SH-SY5Y (cell line): ENCODE measurements around the gene CAV1.

Source experiments
- GATA2 ChIP-seq: IDR thresholded peaks from 2 replicates; pipeline ENCODE4 v1.6.1; 2011; ENCODE audit warnings: mild to moderate bottlenecking, low read depth, low read length
- GATA3 ChIP-seq: IDR thresholded peaks from 2 replicates; pipeline ENCODE4 v1.6.1; 2011; ENCODE audit warnings: low read depth, mild to moderate bottlenecking, low read length, moderate library complexity

- TF ChIP-seq GATA2 (no peak), GATA3 (no peak)
Measured at GRCh38 chr7:116548506-116548905, 23.7 kb downstream of the CAV1 start.
